Measurements from ENCODE around the gene PCYT2.
A peak's percentile ranks its signal among the peaks of the same experiment; 100 is the strongest.

Gene PCYT2

DNA sequence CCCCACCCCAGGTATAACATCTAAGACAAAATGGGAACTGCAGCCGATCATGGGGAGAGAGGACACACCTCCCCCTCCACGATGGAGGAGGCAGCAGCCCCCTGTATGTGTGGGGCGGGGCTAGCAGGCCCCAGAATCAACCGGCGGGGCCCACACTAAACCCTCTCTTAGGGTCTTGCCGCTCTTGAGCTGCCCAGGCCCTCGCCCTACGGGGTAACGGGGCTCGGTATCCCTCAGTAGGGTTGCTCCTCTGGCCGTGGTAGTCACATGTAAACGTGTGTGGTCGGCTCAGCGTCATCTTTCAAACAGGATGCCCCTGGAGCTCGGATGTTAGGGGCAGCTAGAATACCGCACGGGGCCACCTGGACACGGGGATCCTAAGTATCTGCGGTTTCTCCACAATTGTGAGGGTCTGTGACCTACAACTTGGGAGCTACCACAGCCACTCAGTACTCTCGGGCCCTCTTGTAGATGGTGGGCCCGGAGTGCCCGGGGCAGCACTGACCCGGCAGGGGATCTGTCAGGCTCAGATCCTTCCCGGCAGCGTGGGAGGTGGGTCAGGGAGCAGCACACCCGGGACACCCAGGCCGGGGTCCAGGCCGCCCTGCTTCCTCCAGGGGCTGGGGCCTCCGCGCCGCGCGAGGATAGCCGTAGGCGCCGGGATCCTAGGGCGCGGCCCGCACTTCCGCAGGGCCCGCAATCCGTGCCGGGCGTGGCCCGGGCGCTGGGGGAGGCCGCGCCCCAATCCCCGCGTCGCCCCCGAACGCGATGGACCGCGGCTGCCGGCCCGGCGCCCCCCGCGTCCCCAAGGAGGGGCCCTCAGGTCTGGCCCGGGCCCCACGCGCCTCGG is 40.8 kb downstream of the PCYT2 start:
- H3K9me3 Mint-ChIP-seq, result no peaks in the 10 kb centered on the region
- H3K4me3 Mint-ChIP-seq, result peak overlapping the region; percentile 83
- H3K27ac Mint-ChIP-seq (ENCODE audit: low read depth), result peak overlapping the region; percentile 92
- H3K27me3 Mint-ChIP-seq, result no peaks in the 10 kb centered on the region
- DNase-seq (ENCODE audit: low spot score in 2 of 2), result no peak
- peaks cover 59% of the 10 kb centered on the region for H3K36me3 Mint-ChIP-seq (ENCODE audit: insufficient read depth)
- ATAC-seq (replicated peaks; ENCODE audit: extremely low read depth, poor library complexity, severe bottlenecking), result peak; percentile 24
- peaks cover 24% of the 10 kb centered on the region for H3K4me1 Mint-ChIP-seq

DNA sequence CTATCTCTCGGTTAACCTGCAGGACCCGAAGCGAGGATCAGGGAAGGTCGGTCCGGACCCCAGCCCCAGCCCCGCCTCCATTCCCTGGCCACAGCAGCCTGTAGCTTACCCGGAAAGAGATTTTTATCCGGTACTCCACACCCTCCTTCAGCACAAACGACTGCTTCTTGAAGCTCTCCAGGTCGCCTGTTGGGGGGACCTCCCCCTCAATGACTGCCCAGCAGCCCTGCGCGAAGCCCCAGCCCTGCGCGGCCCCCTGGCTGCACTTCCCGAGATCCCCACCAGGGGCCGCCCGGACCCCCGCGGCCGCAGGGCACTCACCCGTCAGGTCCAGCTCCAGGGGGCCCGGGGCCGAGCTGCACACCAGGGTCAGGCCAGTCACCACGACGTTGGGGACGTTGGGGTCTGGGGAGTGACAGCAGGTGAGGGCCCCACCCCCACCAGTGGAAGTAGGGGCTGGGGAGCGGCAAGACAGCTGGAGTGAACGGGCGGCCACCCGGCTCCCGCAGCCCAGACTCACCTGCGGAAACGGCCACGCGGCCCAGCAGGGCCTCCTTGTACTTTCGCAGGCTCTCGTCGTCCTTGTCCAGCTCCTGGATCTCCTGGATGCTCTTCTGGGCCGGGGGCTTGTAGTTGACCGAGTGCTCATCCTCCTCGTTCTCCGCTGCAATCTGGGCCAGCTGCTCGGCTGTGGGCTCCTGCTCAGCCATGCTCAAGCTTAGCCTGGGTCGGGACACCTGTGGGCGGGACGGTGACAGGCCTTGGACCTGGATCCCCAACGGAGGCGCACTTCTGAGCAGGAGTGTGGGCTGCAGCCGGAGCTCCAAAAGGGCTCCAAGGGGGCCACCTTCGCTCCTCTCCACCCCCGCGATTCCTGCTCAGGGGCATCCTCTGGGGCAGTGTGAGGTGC is 41.7 kb downstream of the PCYT2 start:
- Mint-ChIP-seq H3K9me3 (no peaks in the 10 kb centered on the region), H3K27ac (ENCODE audit: low read depth) (peak overlapping the region; percentile 92), H3K4me1 (peaks cover 24% of the 10 kb centered on the region), H3K4me3 (peak overlapping the region; percentile 83), H3K27me3 (no peaks in the 10 kb centered on the region), H3K36me3 (ENCODE audit: insufficient read depth) (peaks cover 63% of the 10 kb centered on the region)
- DNase-seq (ENCODE audit: low spot score in 2 of 2) (no peak), ATAC-seq (replicated peaks; ENCODE audit: extremely low read depth, poor library complexity, severe bottlenecking) (no peak)

- H3K4me3 Mint-ChIP-seq, result peak overlapping the region; percentile 83
Observed at GRCh38 chr17:81868674-81869220, 42.5 kb downstream of the PCYT2 start.

DNA sequence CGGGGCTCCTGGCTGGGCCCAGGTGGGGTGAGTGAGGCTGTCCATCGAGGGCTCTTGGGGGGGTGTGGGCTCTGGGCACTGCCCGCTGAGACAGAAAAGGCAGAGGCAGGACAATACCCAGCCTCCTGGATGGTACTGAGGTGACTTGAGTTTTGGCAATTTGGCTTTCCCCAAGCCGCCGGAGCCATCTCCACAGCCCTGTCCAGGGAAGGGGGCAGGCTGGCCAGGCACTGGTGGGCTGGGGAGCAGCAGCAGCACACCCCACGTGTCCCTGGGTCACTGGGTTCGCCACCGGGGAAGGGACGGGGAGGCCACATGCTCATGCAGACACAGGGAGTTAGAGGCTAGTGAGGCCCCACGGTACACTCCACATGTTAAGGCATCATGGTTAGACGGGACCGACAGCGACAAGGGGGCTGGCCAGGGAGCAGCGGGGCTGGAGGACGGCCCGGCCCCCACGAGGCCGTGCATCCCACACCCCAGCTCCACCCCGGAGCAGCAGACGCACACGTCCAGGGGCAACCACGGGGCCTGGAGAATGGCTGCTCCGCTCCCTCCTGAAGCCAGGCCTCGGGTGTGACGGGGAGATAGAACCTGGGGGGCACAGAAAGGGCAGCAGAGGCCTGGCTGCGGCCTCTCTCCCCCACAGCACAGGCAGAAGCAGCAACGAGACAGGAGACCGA is 43.1 kb downstream of the PCYT2 start:
- Mint-ChIP-seq H3K36me3 (ENCODE audit: insufficient read depth) (peaks cover 66% of the 10 kb centered on the region), H3K9me3 (no peaks in the 10 kb centered on the region), H3K27me3 (no peaks in the 10 kb centered on the region), H3K4me1 (peaks cover 24% of the 10 kb centered on the region), H3K27ac (ENCODE audit: low read depth) (peak overlapping the region; percentile 70), H3K4me3 (peak overlapping the region; percentile 62)
- DNase-seq (ENCODE audit: low spot score in 2 of 2) (no peak), ATAC-seq (replicated peaks; ENCODE audit: extremely low read depth, poor library complexity, severe bottlenecking) (no peak)

More at GRCh38 chr17:81868674-81869220, 42.5 kb downstream of the PCYT2 start:
- H3K27me3 Mint-ChIP-seq, result no peaks in the 10 kb centered on the region
- no peak for ATAC-seq (replicated peaks; ENCODE audit: extremely low read depth, poor library complexity, severe bottlenecking)
- peaks cover 24% of the 10 kb centered on the region for H3K4me1 Mint-ChIP-seq
- peaks cover 65% of the 10 kb centered on the region for H3K36me3 Mint-ChIP-seq (ENCODE audit: insufficient read depth)
- H3K9me3 Mint-ChIP-seq, result no peaks in the 10 kb centered on the region
- DNase-seq (ENCODE audit: low spot score in 2 of 2), result no peak
- peak overlapping the region; percentile 92 for H3K27ac Mint-ChIP-seq (ENCODE audit: low read depth)

- peaks cover 30% of the 10 kb centered on the region for H3K4me1 Mint-ChIP-seq
- H3K9me3 Mint-ChIP-seq, result no peaks in the 10 kb centered on the region
- DNase-seq (ENCODE audit: low spot score in 2 of 2) (no peak), ATAC-seq (replicated peaks; ENCODE audit: extremely low read depth, poor library complexity, severe bottlenecking) (no peak)
- peak overlapping the region; percentile 70 for H3K27ac Mint-ChIP-seq (ENCODE audit: low read depth)
- H3K36me3 Mint-ChIP-seq (ENCODE audit: insufficient read depth), result peaks cover 64% of the 10 kb centered on the region
- H3K27me3 Mint-ChIP-seq, result no peaks in the 10 kb centered on the region
- H3K4me3 Mint-ChIP-seq, result peak overlapping the region; percentile 62
Observed at GRCh38 chr17:81867170-81867990, 43.8 kb downstream of the PCYT2 start.

DNA sequence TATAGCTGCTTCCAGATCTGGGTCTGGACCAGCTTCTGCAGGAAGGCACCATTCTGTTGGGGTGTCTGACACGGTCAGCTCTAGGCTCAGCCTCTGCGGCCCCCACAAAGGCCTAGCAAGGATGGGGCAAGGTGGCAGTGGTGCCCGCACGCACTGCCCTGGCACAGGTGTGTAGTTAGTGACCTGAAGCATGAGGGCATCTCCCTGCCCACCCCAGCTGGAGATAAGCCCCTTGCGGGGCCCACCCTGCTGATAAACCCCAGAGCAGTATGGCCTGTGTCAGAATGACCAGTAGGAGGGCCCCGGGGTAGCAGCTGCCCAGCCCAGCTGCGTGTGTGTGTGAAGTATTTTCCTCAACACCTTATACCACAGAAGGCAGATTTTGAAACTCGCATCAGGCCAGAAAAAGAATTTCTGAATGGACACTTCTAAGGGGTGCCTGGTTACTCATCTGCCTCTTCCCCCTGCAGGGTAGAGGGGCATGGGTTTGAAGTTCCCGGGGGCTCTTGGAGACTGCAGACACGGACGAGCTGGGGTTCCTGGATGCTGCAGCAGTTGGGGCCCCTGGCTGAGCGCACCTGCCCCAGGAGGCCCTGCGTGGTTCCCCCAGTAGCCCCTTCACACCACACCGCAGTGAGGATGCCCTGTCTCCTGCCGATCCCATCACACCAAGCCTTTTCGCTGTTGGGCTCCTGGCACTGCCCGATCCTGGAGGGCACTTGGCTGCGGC is 44.6 kb downstream of the PCYT2 start:
- no peaks in the 10 kb centered on the region for H3K9me3 Mint-ChIP-seq
- H3K27me3 Mint-ChIP-seq, result no peaks in the 10 kb centered on the region
- peaks cover 58% of the 10 kb centered on the region for H3K36me3 Mint-ChIP-seq (ENCODE audit: insufficient read depth)
- peaks cover 30% of the 10 kb centered on the region for H3K4me1 Mint-ChIP-seq
- H3K27ac Mint-ChIP-seq (ENCODE audit: low read depth), result peak overlapping the region; percentile 73
- ATAC-seq (replicated peaks; ENCODE audit: extremely low read depth, poor library complexity, severe bottlenecking) (no peak), DNase-seq (ENCODE audit: low spot score in 2 of 2) (no peak)
- peak overlapping the region; percentile 62 for H3K4me3 Mint-ChIP-seq

- no peaks in the 10 kb centered on the region for H3K9me3 Mint-ChIP-seq
- no peaks in the 10 kb centered on the region for H3K27me3 Mint-ChIP-seq
- peak overlapping the region; percentile 73 for H3K27ac Mint-ChIP-seq (ENCODE audit: low read depth)
- H3K4me1 Mint-ChIP-seq, result peaks cover 38% of the 10 kb centered on the region
- DNase-seq (ENCODE audit: low spot score in 2 of 2) (no peak), ATAC-seq (replicated peaks; ENCODE audit: extremely low read depth, poor library complexity, severe bottlenecking) (no peak)
- peak overlapping the region; percentile 62 for H3K4me3 Mint-ChIP-seq
- H3K36me3 Mint-ChIP-seq (ENCODE audit: insufficient read depth), result peaks cover 59% of the 10 kb centered on the region
Observed at GRCh38 chr17:81865733-81866439, 45.3 kb downstream of the PCYT2 start.

DNA sequence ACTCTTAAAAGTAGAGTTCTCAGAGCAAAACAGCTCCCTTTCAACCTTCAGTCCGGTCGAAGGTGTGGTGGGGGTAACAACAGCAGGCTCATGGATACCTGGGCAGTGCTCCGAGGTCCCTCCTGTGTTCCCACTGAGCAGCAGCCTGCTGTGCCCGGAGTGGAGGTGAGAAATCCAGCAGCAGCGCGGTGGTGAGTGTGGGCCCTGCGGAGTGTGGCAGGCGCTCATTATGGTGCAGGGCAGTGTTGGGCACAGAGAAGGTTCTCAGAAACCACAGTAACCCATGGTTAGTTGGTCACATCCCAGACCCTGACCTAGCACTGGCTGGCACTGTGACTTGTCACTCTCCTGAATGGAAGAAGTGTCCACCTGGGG is 45.9 kb downstream of the PCYT2 start:
- Mint-ChIP-seq H3K4me1 (peaks cover 38% of the 10 kb centered on the region), H3K4me3 (peak overlapping the region; percentile 34), H3K36me3 (ENCODE audit: insufficient read depth) (peaks cover 61% of the 10 kb centered on the region)

GRCh38 chr17:81863833-81864768 is 47.1 kb downstream of the PCYT2 start:
- Mint-ChIP-seq H3K27ac (ENCODE audit: low read depth) (peak overlapping the region; percentile 53), H3K27me3 (no peaks in the 10 kb centered on the region), H3K4me1 (peaks cover 34% of the 10 kb centered on the region), H3K4me3 (no peak overlapping the region), H3K9me3 (no peaks in the 10 kb centered on the region), H3K36me3 (ENCODE audit: insufficient read depth) (peaks cover 54% of the 10 kb centered on the region)
- ATAC-seq (replicated peaks; ENCODE audit: extremely low read depth, poor library complexity, severe bottlenecking) (no peak), DNase-seq (ENCODE audit: low spot score in 2 of 2) (no peak)

More for the DNA sequence above, 45.9 kb downstream of the PCYT2 start:
- ATAC-seq (replicated peaks; ENCODE audit: extremely low read depth, poor library complexity, severe bottlenecking), result no peak
- Mint-ChIP-seq H3K27ac (ENCODE audit: low read depth) (peak overlapping the region; percentile 73), H3K27me3 (no peaks in the 10 kb centered on the region), H3K9me3 (no peaks in the 10 kb centered on the region)
- DNase-seq (ENCODE audit: low spot score in 2 of 2), result no peak

GRCh38 chr17:81863123-81863675 is 48.0 kb downstream of the PCYT2 start:
- DNase-seq (ENCODE audit: low spot score in 2 of 2) (no peak), ATAC-seq (replicated peaks; ENCODE audit: extremely low read depth, poor library complexity, severe bottlenecking) (no peak)
- Mint-ChIP-seq H3K27ac (ENCODE audit: low read depth) (peak overlapping the region; percentile 63), H3K4me3 (peak overlapping the region; percentile 56), H3K9me3 (no peaks in the 10 kb centered on the region), H3K27me3 (no peaks in the 10 kb centered on the region), H3K4me1 (peaks cover 32% of the 10 kb centered on the region), H3K36me3 (ENCODE audit: insufficient read depth) (peaks cover 49% of the 10 kb centered on the region)

All from central memory CD8-positive, alpha-beta T cell (primary cell).